Left cardiac atrium (tissue), 4 donors: ENCODE measurements around the gene ZNF212. TPM values are rescaled to one million over a fixed set of nuclear protein-coding genes. Genes with fewer than 3 reads are reported as not detected.

Experiments
- ATAC-seq, 2 donors: fragments of 200-7000 bp; cut with Tn5 transposase; one replicate each; pipeline ENCODE4 v1.9.1; 2020; ENCODE audit warnings: mild to moderate bottlenecking in 2 of 2, moderate library complexity in 2 of 2
- DNase-seq: peaks from one replicate; pipeline ENCODE4 v3.0.0-alpha.2; 2020
- intact Hi-C, 2 donors: fragments of 100-400 bp; cut with DNase I; formaldehyde crosslinking; loops; one replicate each; pipeline versions ENCODE4 v1.14.1 to v1.15.1; 2022 to 2023
- long read RNA-seq: library from polyadenylated mRNA; unstranded; transcript quantifications from one replicate; pipeline ENCODE4 v2.0.0, GENCODE V29; 2021
- total RNA-seq, 2 donors: library from RNA; stranded (reverse); fragmentation: NEBNext Ultra II Directional; extraction: Animal tissue kit (Norgen Biotek cat#: 25700); gene quantifications; one replicate each; pipeline ENCODE4 v1.2.1, GENCODE V29; 2021
- donor health status: DM: no; HTN: yes; CAD: no.
- donor health status: DM: no; HTN: yes; CAD: no; lungs with severe emphysema.
- donor health status: DM: yes; HTN: yes; CAD: no.
- donor health status: Dilated cardiomyopathy.

The ZNF212 gene
- total RNA-seq: 1 to 10 TPM; 4.9 to 6.0 TPM
- long read RNA-seq, partial matches to known transcripts: 0 of 4 reads
- long read RNA-seq, other reads (novel, unspliced or antisense): 1 of 4 reads

- peak; percentile 91 for DNase-seq
- peak; percentile 100 for ATAC-seq
- intact Hi-C loops: no loop called here
Observed at GRCh38 chr7:149239345-149240143, at the start of gene ZNF212. Gene ZNF212, plus strand, starts transcription at chr7:149239651. Its CDS starts 128 bp downstream, at chr7:149239779.

GRCh38 chr7:149191851-149192250 lies 47.6 kb upstream of the ZNF212 start:
- intact Hi-C loops: no loop called here
- no peak for DNase-seq
- no peak for ATAC-seq

- DNase-seq (no peak), ATAC-seq (no peak)
- intact Hi-C loops: no loop called here
Observed at GRCh38 chr7:149194799-149195179, 44.7 kb upstream of the ZNF212 start.

GRCh38 chr7:149195180-149196150 lies 44.0 kb upstream of the ZNF212 start, which contains the start of gene ZNF282:
Gene ZNF282, plus strand, starts transcription at chr7:149195546. Its CDS starts 44 bp downstream, at chr7:149195590.
- DNase-seq (peak; percentile 92), ATAC-seq (peak; percentile 97 to 98)
- intact Hi-C loops: no loop called here

GRCh38 chr7:149196151-149196704 lies 43.2 kb upstream of the ZNF212 start:
- ATAC-seq (peak in 1 of 2 donors; percentile 1), DNase-seq (no peak)
- intact Hi-C loops: no loop called here

- ATAC-seq: no peak
- intact Hi-C loops: no loop called here
- no peak for DNase-seq
Observed at GRCh38 chr7:149196705-149197171, 42.7 kb upstream of the ZNF212 start.

GRCh38 chr7:149197675-149198074 lies 41.8 kb upstream of the ZNF212 start:
- no peak for ATAC-seq
- intact Hi-C loops: no loop called here
- no peak for DNase-seq

GRCh38 chr7:149198161-149198816 lies 41.2 kb upstream of the ZNF212 start:
- intact Hi-C loops: no loop called here
- DNase-seq: no peak
- ATAC-seq: no peak

- DNase-seq: no peak
- intact Hi-C loops: no loop called here
- no peak for ATAC-seq
Observed at GRCh38 chr7:149199234-149199995, 40.0 kb upstream of the ZNF212 start.

GRCh38 chr7:149202831-149203231 lies 36.6 kb upstream of the ZNF212 start:
- ATAC-seq (no peak), DNase-seq (no peak)
- intact Hi-C loops: no loop called here

GRCh38 chr7:149205690-149206381 lies 33.6 kb upstream of the ZNF212 start:
- intact Hi-C loops: no loop called here
- no peak for DNase-seq
- no peak for ATAC-seq

- intact Hi-C loops: no loop called here
- no peak for DNase-seq
- ATAC-seq: no peak
Observed at GRCh38 chr7:149207324-149208035, 32.0 kb upstream of the ZNF212 start.

- intact Hi-C loops: no loop called here
- no peak for ATAC-seq
- DNase-seq: no peak
Observed at GRCh38 chr7:149209518-149210269, 29.8 kb upstream of the ZNF212 start.

- intact Hi-C loops: no loop called here
- no peak for DNase-seq
- ATAC-seq: no peak
Observed at GRCh38 chr7:149210551-149210950, 28.9 kb upstream of the ZNF212 start.

GRCh38 chr7:149214020-149214720 lies 25.3 kb upstream of the ZNF212 start:
- ATAC-seq: peak; percentile 58 to 85
- no peak for DNase-seq
- intact Hi-C loops: no loop called here

GRCh38 chr7:149216402-149216801 lies 23.0 kb upstream of the ZNF212 start:
- intact Hi-C loops: no loop called here
- ATAC-seq (no peak), DNase-seq (no peak)
